Neural cell (in vitro differentiated cells): ENCODE measurements around the gene CPXM2.

ENCODE experiments used
- EZH2 ChIP-seq: fragments of 200-600, 300-800 bp; shearing (Covaris generic), sonication (generic); IDR thresholded peaks from 2 replicates; pipeline ENCODE4 v1.6.1; 2014; ENCODE audit warnings: antibody characterized with exemption, low read length, borderline replicate concordance, mild to moderate bottlenecking; ENCODE audit not compliant: insufficient read depth, poor library complexity, severe bottlenecking
- RAD21 ChIP-seq: fragments of 450-650 bp; conservative IDR thresholded peaks from 2 replicates; pipeline ENCODE4 v1.6.1; 2014; ENCODE audit warnings: antibody characterized with exemption, mild to moderate bottlenecking, moderate library complexity
- REST ChIP-seq: IDR thresholded peaks from 2 replicates; pipeline ENCODE4 v1.6.1; 2012; ENCODE audit warnings: borderline replicate concordance

GRCh38 chr10:123777881-123778280 lies 113.7 kb downstream of the CPXM2 start:
- no peak for TF ChIP-seq REST
- TF ChIP-seq EZH2 = no peak
- TF ChIP-seq RAD21 = no peak
